ENCODE measurements around the gene UBE2G1. TPM values are rescaled to one million over a fixed set of nuclear protein-coding genes. Genes with fewer than 3 reads are reported as not detected.

Gene UBE2G1
- total RNA-seq, 1 donor: 36.2 TPM

DNA sequence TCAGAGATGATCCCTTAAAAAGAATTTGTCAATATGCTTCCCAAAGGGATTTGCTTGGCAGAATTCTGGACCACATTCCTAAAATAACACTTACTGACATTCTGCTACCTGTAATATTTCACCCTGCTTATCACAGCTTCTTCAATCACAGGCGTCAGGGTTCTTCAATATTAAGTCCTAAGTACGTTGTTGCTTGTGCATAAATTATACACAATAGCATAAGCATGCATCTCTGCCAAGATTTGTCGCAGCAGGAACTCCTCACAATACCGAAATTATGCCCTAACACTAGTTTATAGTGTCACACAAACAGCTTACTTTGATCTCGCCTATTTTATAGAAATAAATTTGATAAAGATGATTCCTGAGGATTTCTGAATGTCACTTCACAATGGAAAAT is 48.9 kb downstream of the UBE2G1 start:
- H2AFZ ChIP-seq (ENCODE audit: low read length): no peak overlapping the region
- TF ChIP-seq, protein P1, sequence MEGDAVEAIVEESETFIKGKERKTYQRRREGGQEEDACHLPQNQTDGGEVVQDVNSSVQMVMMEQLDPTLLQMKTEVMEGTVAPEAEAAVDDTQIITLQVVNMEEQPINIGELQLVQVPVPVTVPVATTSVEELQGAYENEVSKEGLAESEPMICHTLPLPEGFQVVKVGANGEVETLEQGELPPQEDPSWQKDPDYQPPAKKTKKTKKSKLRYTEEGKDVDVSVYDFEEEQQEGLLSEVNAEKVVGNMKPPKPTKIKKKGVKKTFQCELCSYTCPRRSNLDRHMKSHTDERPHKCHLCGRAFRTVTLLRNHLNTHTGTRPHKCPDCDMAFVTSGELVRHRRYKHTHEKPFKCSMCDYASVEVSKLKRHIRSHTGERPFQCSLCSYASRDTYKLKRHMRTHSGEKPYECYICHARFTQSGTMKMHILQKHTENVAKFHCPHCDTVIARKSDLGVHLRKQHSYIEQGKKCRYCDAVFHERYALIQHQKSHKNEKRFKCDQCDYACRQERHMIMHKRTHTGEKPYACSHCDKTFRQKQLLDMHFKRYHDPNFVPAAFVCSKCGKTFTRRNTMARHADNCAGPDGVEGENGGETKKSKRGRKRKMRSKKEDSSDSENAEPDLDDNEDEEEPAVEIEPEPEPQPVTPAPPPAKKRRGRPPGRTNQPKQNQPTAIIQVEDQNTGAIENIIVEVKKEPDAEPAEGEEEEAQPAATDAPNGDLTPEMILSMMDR (IDR thresholded peaks at IDR 0.05; ENCODE audit: extremely low read depth, low read depth, low read length): no peak
- H4K20me1 ChIP-seq (ENCODE audit: insufficient read depth, low read length): peaks cover 50% of the 10 kb centered on the region
- H3K9me3 ChIP-seq (ENCODE audit: low read depth, low read length): no peaks in the 10 kb centered on the region
- H3K27ac ChIP-seq (ENCODE audit: low read depth, low read length): no peak overlapping the region
- peaks cover 92% of the 10 kb centered on the region for H3K79me2 ChIP-seq (ENCODE audit: insufficient read depth, low read length)
- H3K36me3 ChIP-seq (ENCODE audit: insufficient read depth, low read length): no peaks in the 10 kb centered on the region
- no peak overlapping the region for H3K4me2 ChIP-seq (ENCODE audit: insufficient read depth, low read length)
- H3K4me3 ChIP-seq (ENCODE audit: insufficient read depth, low read length): no peak overlapping the region
- no peak for DNase-seq (ENCODE audit: insufficient read length, low spot score, missing footprints)
- H3K4me1 ChIP-seq (ENCODE audit: insufficient read depth, low read length): peaks cover 6% of the 10 kb centered on the region
- H3K27me3 ChIP-seq (ENCODE audit: insufficient read depth, low read length): no peaks in the 10 kb centered on the region

DNA sequence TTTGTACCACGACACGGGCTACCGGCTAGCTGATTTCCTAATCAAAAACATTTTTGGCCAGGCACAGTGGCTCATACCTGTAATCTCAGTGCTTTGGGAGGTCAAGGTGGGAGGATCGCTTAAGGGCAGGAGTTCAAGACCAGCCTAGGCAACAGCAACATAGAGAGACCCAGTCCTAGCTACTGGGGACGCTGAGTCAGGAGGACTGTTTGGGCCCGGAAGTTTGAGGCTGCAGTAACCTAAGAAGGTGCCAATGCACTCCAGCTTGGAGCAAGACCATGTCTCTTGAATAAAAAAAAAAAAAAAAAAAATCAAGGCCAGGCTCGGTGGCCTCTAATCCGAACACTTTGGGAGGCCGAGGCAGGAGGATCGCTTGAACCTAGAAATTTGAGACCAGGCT is 49.8 kb downstream of the UBE2G1 start:
- Histone ChIP-seq H3K4me1 (ENCODE audit: insufficient read depth, low read length) (peaks cover 6% of the 10 kb centered on the region), H4K20me1 (ENCODE audit: insufficient read depth, low read length) (peaks cover 46% of the 10 kb centered on the region), H3K27me3 (ENCODE audit: insufficient read depth, low read length) (no peaks in the 10 kb centered on the region), H3K4me3 (ENCODE audit: insufficient read depth, low read length) (no peak overlapping the region), H3K9me3 (ENCODE audit: low read depth, low read length) (no peaks in the 10 kb centered on the region), H3K79me2 (ENCODE audit: insufficient read depth, low read length) (peaks cover 91% of the 10 kb centered on the region), H2AFZ (ENCODE audit: low read length) (no peak overlapping the region), H3K36me3 (ENCODE audit: insufficient read depth, low read length) (no peaks in the 10 kb centered on the region), H3K4me2 (ENCODE audit: insufficient read depth, low read length) (no peak overlapping the region), H3K27ac (ENCODE audit: low read depth, low read length) (no peak overlapping the region)
- DNase-seq (ENCODE audit: insufficient read length, low spot score, missing footprints): no peak
- TF ChIP-seq, protein P1 (IDR thresholded peaks at IDR 0.05; ENCODE audit: extremely low read depth, low read depth, low read length): no peak

DNA sequence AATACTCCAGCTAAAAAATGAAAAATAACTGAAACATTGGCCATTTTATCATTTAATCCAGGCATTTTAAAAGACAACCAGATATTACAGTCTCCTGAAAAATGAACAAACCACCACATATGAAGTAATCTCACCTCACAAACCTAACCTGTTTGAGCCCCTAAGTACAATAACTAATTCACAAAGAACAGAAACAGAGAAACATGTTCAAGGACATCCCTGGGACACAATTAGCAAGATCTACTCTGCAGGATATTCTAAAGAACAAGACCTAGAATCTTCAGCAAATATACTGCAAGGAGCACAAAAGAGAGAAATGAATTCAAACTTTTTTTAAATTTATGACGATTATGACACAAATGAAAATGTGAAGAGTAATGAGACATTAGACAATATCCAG is 51.9 kb downstream of the UBE2G1 start:
- TF ChIP-seq, protein P1 (IDR thresholded peaks at IDR 0.05; ENCODE audit: extremely low read depth, low read depth, low read length): no peak
- no peaks in the 10 kb centered on the region for H3K27me3 ChIP-seq (ENCODE audit: insufficient read depth, low read length)
- H2AFZ ChIP-seq (ENCODE audit: low read length): no peak overlapping the region
- no peak overlapping the region for H3K4me2 ChIP-seq (ENCODE audit: insufficient read depth, low read length)
- no peaks in the 10 kb centered on the region for H3K36me3 ChIP-seq (ENCODE audit: insufficient read depth, low read length)
- H3K27ac ChIP-seq (ENCODE audit: low read depth, low read length): no peak overlapping the region
- peaks cover 50% of the 10 kb centered on the region for H4K20me1 ChIP-seq (ENCODE audit: insufficient read depth, low read length)
- H3K4me3 ChIP-seq (ENCODE audit: insufficient read depth, low read length): no peak overlapping the region
- DNase-seq (ENCODE audit: insufficient read length, low spot score, missing footprints): no peak
- H3K4me1 ChIP-seq (ENCODE audit: insufficient read depth, low read length): peaks cover 18% of the 10 kb centered on the region
- peaks cover 93% of the 10 kb centered on the region for H3K79me2 ChIP-seq (ENCODE audit: insufficient read depth, low read length)
- no peaks in the 10 kb centered on the region for H3K9me3 ChIP-seq (ENCODE audit: low read depth, low read length)

DNA sequence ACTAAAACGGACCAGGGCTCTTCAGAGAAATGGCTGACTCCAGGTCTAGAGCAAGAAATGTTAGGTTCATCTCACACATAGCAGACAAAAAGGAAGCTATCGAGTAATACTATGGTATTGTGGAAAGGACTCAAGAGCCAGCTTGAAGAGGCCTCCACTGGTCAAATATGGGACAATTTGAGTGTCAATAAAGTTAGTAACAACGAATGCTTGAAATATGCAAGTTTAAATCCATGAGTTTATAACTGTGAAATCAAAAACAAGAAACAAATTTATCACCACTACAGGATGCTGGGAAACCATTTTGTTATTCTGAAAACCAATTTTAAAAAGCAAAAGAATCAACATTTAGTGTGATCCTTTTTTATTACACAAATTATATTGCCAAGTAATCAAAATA is 52.3 kb downstream of the UBE2G1 start:
- TF ChIP-seq, protein P1 (IDR thresholded peaks at IDR 0.05; ENCODE audit: extremely low read depth, low read depth, low read length): no peak
- H3K4me2 ChIP-seq (ENCODE audit: insufficient read depth, low read length): no peak overlapping the region
- peaks cover 50% of the 10 kb centered on the region for H4K20me1 ChIP-seq (ENCODE audit: insufficient read depth, low read length)
- H3K27ac ChIP-seq (ENCODE audit: low read depth, low read length): no peak overlapping the region
- H3K27me3 ChIP-seq (ENCODE audit: insufficient read depth, low read length): no peaks in the 10 kb centered on the region
- no peaks in the 10 kb centered on the region for H3K9me3 ChIP-seq (ENCODE audit: low read depth, low read length)
- peaks cover 18% of the 10 kb centered on the region for H3K4me1 ChIP-seq (ENCODE audit: insufficient read depth, low read length)
- no peaks in the 10 kb centered on the region for H3K36me3 ChIP-seq (ENCODE audit: insufficient read depth, low read length)
- no peak for DNase-seq (ENCODE audit: insufficient read length, low spot score, missing footprints)
- peaks cover 93% of the 10 kb centered on the region for H3K79me2 ChIP-seq (ENCODE audit: insufficient read depth, low read length)
- H3K4me3 ChIP-seq (ENCODE audit: insufficient read depth, low read length): no peak overlapping the region
- H2AFZ ChIP-seq (ENCODE audit: low read length): no peak overlapping the region

Measured in osteoblast (primary cell).